ENCODE data around the gene NR1I2.

Gene NR1I2

GRCh38 chr3:119819806-119820205, 37.9 kb downstream of the NR1I2 start:
- no peak for DNase-seq (ENCODE audit: low read depth in 2 of 2)

GRCh38 chr3:119825820-119826219, 43.9 kb downstream of the NR1I2 start:
- no peak for DNase-seq (ENCODE audit: low read depth in 2 of 2)

- no peak for DNase-seq (ENCODE audit: low read depth in 2 of 2)
These were observed 45.1 kb downstream of the NR1I2 start for GRCh38 chr3:119826711-119827608.

GRCh38 chr3:119829420-119829819, 47.5 kb downstream of the NR1I2 start:
- DNase-seq (ENCODE audit: low read depth in 2 of 2) = no peak

GRCh38 chr3:119831022-119831421, 49.1 kb downstream of the NR1I2 start:
- DNase-seq (ENCODE audit: low read depth in 2 of 2) = no peak

GRCh38 chr3:119831941-119832371, 50.1 kb downstream of the NR1I2 start:
- DNase-seq (ENCODE audit: low read depth in 2 of 2) = no peak

GRCh38 chr3:119834754-119835370, 53.0 kb downstream of the NR1I2 start:
- DNase-seq (ENCODE audit: low read depth in 2 of 2) = no peak

GRCh38 chr3:119835556-119835955, 53.7 kb downstream of the NR1I2 start:
- no peak for DNase-seq (ENCODE audit: low read depth in 2 of 2)

GRCh38 chr3:119841808-119842471, 60.0 kb downstream of the NR1I2 start:
- no peak for DNase-seq (ENCODE audit: low read depth in 2 of 2)

GRCh38 chr3:119849126-119849525, 67.2 kb downstream of the NR1I2 start:
- DNase-seq (ENCODE audit: low read depth in 2 of 2) = no peak

GRCh38 chr3:119856695-119857094, 74.8 kb downstream of the NR1I2 start:
- no peak for DNase-seq (ENCODE audit: low read depth in 2 of 2)

- DNase-seq (ENCODE audit: low read depth in 2 of 2) = no peak
These were observed 77.1 kb downstream of the NR1I2 start for GRCh38 chr3:119858957-119859356.

GRCh38 chr3:119859728-119860127, 77.8 kb downstream of the NR1I2 start:
- DNase-seq (ENCODE audit: low read depth in 2 of 2) = no peak

- DNase-seq (ENCODE audit: low read depth in 2 of 2) = no peak
These were observed 79.8 kb downstream of the NR1I2 start for GRCh38 chr3:119861681-119862080.

GRCh38 chr3:119862616-119863015, 80.7 kb downstream of the NR1I2 start:
- DNase-seq (ENCODE audit: low read depth in 2 of 2) = no peak

GRCh38 chr3:119864476-119864875, 82.6 kb downstream of the NR1I2 start:
- no peak for DNase-seq (ENCODE audit: low read depth in 2 of 2)

Data from activated CD8-positive, alpha-beta memory T cell treated with anti-CD3 and anti-CD28 coated beads for 4 hours (primary cell).